Astrocyte (in vitro differentiated cells and primary cell): ENCODE measurements around the gene XDH. TPM values are rescaled to one million over a fixed set of nuclear protein-coding genes. Genes with fewer than 3 reads are reported as not detected.

Experiments
- DNase-seq: peaks from one replicate; pipeline ENCODE4 v3.0.0-alpha.2; 2010; ENCODE audit warnings: low read depth
- FAIRE-seq: peaks from 2 replicates; lab custom pipeline; 2011; peaks lifted over from hg19 to GRCh38; lab: Jason Lieb, UNC
- H2AFZ ChIP-seq: 2 replicates; pipeline ENCODE4 v1.6.0; 2012; ENCODE audit warnings: low read depth, low read length, inconsistent platforms
- H3K27ac ChIP-seq: 2 replicates; pipeline ENCODE4 v1.5.1; 2011; ENCODE audit warnings: low read depth, low read length, inconsistent platforms
- H3K27me3 ChIP-seq: 2 replicates; pipeline ENCODE4 v1.6.0; 2011; ENCODE audit warnings: low read length, inconsistent platforms; ENCODE audit not compliant: insufficient read depth
- H3K36me3 ChIP-seq: 2 replicates; pipeline ENCODE4 v1.5.1; 2011; ENCODE audit warnings: low read length, inconsistent platforms; ENCODE audit not compliant: insufficient read depth
- H3K4me1 ChIP-seq: 2 replicates; pipeline ENCODE4 v1.5.1; 2011; ENCODE audit warnings: low read length, inconsistent platforms; ENCODE audit not compliant: insufficient read depth
- H3K4me2 ChIP-seq: 2 replicates; pipeline ENCODE4 v1.6.0; 2012; ENCODE audit warnings: low read length, inconsistent platforms
- H3K4me3 ChIP-seq: 2 replicates; pipeline ENCODE4 v1.5.1; 2011; ENCODE audit warnings: low read depth, mild to moderate bottlenecking, low read length, inconsistent platforms; ENCODE audit not compliant: insufficient read depth
- H3K79me2 ChIP-seq: 2 replicates; pipeline ENCODE4 v1.6.0; 2012; ENCODE audit warnings: mild to moderate bottlenecking, low read length, inconsistent platforms; ENCODE audit not compliant: insufficient read depth
- H3K9ac ChIP-seq: 2 replicates; pipeline ENCODE4 v1.6.0; 2012; ENCODE audit warnings: mild to moderate bottlenecking, low read length, inconsistent platforms
- H3K9me3 ChIP-seq: 2 replicates; pipeline ENCODE4 v1.5.1; 2012; ENCODE audit warnings: low read depth, mild to moderate bottlenecking, low read length, inconsistent platforms; ENCODE audit not compliant: insufficient read depth
- H4K20me1 ChIP-seq: 2 replicates; pipeline ENCODE4 v1.6.0; 2012; ENCODE audit warnings: low read length, inconsistent platforms; ENCODE audit not compliant: insufficient read depth
- H3K27ac Mint-ChIP-seq: one replicate; pipeline ENCODE4 v1.8.0; 2021; ENCODE audit warnings: mild to moderate bottlenecking, mixed read lengths; ENCODE audit not compliant: unreplicated experiment
- H3K27me3 Mint-ChIP-seq: one replicate; pipeline ENCODE4 v1.8.0; 2021; ENCODE audit warnings: low read depth, mixed read lengths; ENCODE audit not compliant: unreplicated experiment
- H3K36me3 Mint-ChIP-seq: one replicate; pipeline ENCODE4 v1.8.0; 2021; ENCODE audit warnings: low read depth, mixed read lengths; ENCODE audit not compliant: unreplicated experiment
- H3K4me1 Mint-ChIP-seq: one replicate; pipeline ENCODE4 v1.8.0; 2021; ENCODE audit warnings: low read depth, mixed read lengths; ENCODE audit not compliant: unreplicated experiment
- H3K4me3 Mint-ChIP-seq: one replicate; pipeline ENCODE4 v1.8.0; 2021; ENCODE audit warnings: mild to moderate bottlenecking, moderate library complexity, mixed read lengths; ENCODE audit not compliant: unreplicated experiment
- H3K9me3 Mint-ChIP-seq: one replicate; pipeline ENCODE4 v1.8.0; 2021; ENCODE audit warnings: mild to moderate bottlenecking, mixed read lengths; ENCODE audit not compliant: unreplicated experiment
- CTCF ChIP-seq: IDR thresholded peaks from 2 replicates; pipeline ENCODE4 v1.5.1; 2011; ENCODE audit warnings: low read depth, mild to moderate bottlenecking, inconsistent platforms, low read length, moderate library complexity; ENCODE audit not compliant: insufficient read depth
- EZH2 ChIP-seq: IDR thresholded peaks from 2 replicates; pipeline ENCODE4 v1.6.1; 2012; ENCODE audit warnings: mild to moderate bottlenecking, low read length, inconsistent platforms; ENCODE audit not compliant: insufficient read depth
- total RNA-seq: library from RNA; stranded (reverse); gene quantifications from 2 replicates; pipeline ENCODE4 v1.2.1, GENCODE V29; 2021

Gene XDH
- total RNA-seq, 1 donor from 2014 or later = 2.2 TPM

GRCh38 chr2:31296641-31297287 lies 117.8 kb downstream of the XDH start:
- FAIRE-seq (no peak), DNase-seq (no peak)
- no peaks in the 10 kb centered on the region for H3K9me3 Mint-ChIP-seq
- Histone ChIP-seq H3K27me3 (no peaks in the 10 kb centered on the region), H3K4me2 (peak overlapping the region; percentile 64), H3K9ac (no peak overlapping the region), H2AFZ (no peak overlapping the region), H3K4me3 (no peak overlapping the region), H3K4me1 (peaks cover 18% of the 10 kb centered on the region), H3K27ac (no peak overlapping the region), H3K79me2 (no peaks in the 10 kb centered on the region), H4K20me1 (no peaks in the 10 kb centered on the region), H3K36me3 (no peaks in the 10 kb centered on the region), H3K9me3 (no peaks in the 10 kb centered on the region)
- H3K4me1 Mint-ChIP-seq = peaks cover 6% of the 10 kb centered on the region
- no peak for TF ChIP-seq EZH2
- H3K4me3 Mint-ChIP-seq = no peak overlapping the region
- peaks cover 20% of the 10 kb centered on the region for H3K27me3 Mint-ChIP-seq
- H3K27ac Mint-ChIP-seq = no peak overlapping the region
- no peaks in the 10 kb centered on the region for H3K36me3 Mint-ChIP-seq

DNA sequence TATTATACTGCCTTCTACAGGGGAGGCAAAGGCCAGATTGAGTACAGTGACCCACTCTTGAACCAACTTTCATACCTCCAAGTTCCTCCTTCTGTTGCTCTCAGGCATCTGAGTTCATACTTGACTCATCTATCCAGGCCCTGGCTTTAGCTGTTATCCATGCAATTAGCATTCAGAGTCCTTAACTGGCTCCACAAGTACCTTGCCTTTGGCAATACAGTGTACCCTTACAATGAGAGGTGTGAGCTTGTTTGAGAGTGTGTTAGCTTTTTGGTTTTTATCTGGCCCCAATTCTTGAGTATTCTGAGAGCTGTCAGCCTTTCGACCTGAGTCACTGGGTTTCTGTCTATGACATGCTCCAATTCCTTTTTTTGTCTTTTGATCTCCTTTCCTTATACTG lies 120.3 kb downstream of the XDH start:
- no peak overlapping the region for H3K4me3 Mint-ChIP-seq
- H3K9me3 ChIP-seq = no peaks in the 10 kb centered on the region
- DNase-seq = no peak
- H3K36me3 ChIP-seq = no peaks in the 10 kb centered on the region
- H3K4me2 ChIP-seq = no peak overlapping the region
- TF ChIP-seq EZH2 (no peak), CTCF (no peak)
- no peaks in the 10 kb centered on the region for H3K9me3 Mint-ChIP-seq
- H4K20me1 ChIP-seq = no peaks in the 10 kb centered on the region
- no peaks in the 10 kb centered on the region for H3K27me3 ChIP-seq
- H2AFZ ChIP-seq = no peak overlapping the region
- H3K4me1 ChIP-seq = peaks cover 18% of the 10 kb centered on the region
- FAIRE-seq = no peak
- H3K4me1 Mint-ChIP-seq = peaks cover 6% of the 10 kb centered on the region
- H3K27ac ChIP-seq = no peak overlapping the region
- peaks cover 13% of the 10 kb centered on the region for H3K27me3 Mint-ChIP-seq
- H3K9ac ChIP-seq = no peak overlapping the region
- no peaks in the 10 kb centered on the region for H3K36me3 Mint-ChIP-seq
- H3K27ac Mint-ChIP-seq = no peak overlapping the region
- H3K4me3 ChIP-seq = no peak overlapping the region
- H3K79me2 ChIP-seq = no peaks in the 10 kb centered on the region

DNA sequence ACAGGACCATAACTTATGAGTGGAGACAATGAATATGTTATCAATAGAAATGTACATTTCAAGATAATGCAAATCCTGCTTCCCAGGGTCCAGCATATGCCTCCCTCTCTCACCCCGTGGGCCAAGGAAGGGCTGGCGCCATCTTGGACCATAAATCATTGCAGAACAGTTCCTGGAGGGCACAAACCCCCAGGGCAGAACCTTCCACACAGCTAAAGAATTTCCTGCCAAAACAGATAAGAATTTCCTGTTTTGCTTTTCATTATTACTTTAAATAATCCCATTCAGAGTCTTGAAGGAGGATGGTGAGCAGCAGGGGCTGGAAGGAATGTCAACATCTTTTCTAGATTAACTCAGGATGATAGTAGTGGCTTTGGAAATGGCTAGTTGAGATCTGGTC lies 126.9 kb downstream of the XDH start:
- H3K9ac ChIP-seq = no peak overlapping the region
- H3K9me3 Mint-ChIP-seq = no peaks in the 10 kb centered on the region
- H3K36me3 Mint-ChIP-seq = peaks cover 2% of the 10 kb centered on the region
- H3K27ac Mint-ChIP-seq = no peak overlapping the region
- no peaks in the 10 kb centered on the region for H3K79me2 ChIP-seq
- no peaks in the 10 kb centered on the region for H3K9me3 ChIP-seq
- peak overlapping the region; percentile 56 for H3K4me2 ChIP-seq
- H3K4me1 Mint-ChIP-seq = peaks cover 7% of the 10 kb centered on the region
- FAIRE-seq (peak; percentile 82), DNase-seq (no peak)
- no peak for TF ChIP-seq CTCF
- no peak for TF ChIP-seq EZH2
- H3K27me3 ChIP-seq = no peaks in the 10 kb centered on the region
- no peak overlapping the region for H2AFZ ChIP-seq
- H3K27me3 Mint-ChIP-seq = no peaks in the 10 kb centered on the region
- H3K27ac ChIP-seq = peak overlapping the region; percentile 48
- no peak overlapping the region for H3K4me3 Mint-ChIP-seq
- peaks cover 18% of the 10 kb centered on the region for H3K4me1 ChIP-seq
- no peaks in the 10 kb centered on the region for H4K20me1 ChIP-seq
- no peaks in the 10 kb centered on the region for H3K36me3 ChIP-seq
- no peak overlapping the region for H3K4me3 ChIP-seq
